ENCODE results near the gene THSD4.

THSD4 gene

DNA sequence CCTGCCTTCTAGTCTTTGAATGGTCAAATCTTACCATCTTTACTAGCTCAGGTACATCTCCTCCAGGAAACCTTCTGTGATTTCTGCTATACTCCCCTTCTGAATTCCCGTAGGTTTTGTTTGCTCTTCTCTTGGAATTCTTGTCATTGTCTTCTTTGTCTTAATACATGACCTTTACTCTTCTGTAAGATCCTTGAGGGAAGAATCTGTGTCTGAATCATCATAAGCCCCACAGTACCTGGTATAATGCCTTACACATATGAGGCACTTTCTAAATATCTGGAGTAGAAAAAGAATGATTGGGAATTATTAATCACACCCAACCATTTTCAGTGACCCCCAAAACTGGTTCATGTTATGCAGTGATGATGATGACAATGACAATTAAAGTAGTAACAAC lies 485.0 kb downstream of the THSD4 start:
- Histone ChIP-seq H2AFZ (ENCODE audit: low read length) (no peak overlapping the region), H3F3A (ENCODE audit: low read depth) (no peaks in the 10 kb centered on the region), H3K4me3 (ENCODE audit: low read length, poor library complexity, severe bottlenecking) (no peak overlapping the region), H3K9ac (ENCODE audit: low read depth, low read length, poor library complexity, severe bottlenecking) (no peak overlapping the region), H3K9me3 (ENCODE audit: insufficient read depth, low read depth, low read length) (no peaks in the 10 kb centered on the region), H3K79me2 (ENCODE audit: insufficient read depth, low read length) (no peaks in the 10 kb centered on the region), H3K4me1 (ENCODE audit: insufficient read depth, low read length, poor library complexity, severe bottlenecking) (no peaks in the 10 kb centered on the region), H3K36me3 (ENCODE audit: insufficient read depth, low read length) (no peaks in the 10 kb centered on the region), H3K27me3 (ENCODE audit: insufficient read depth, low read length, poor library complexity, severe bottlenecking) (no peaks in the 10 kb centered on the region), H3K9me2 (replicated peaks; ENCODE audit: low read depth, low read length) (no peaks in the 10 kb centered on the region), H4K20me1 (ENCODE audit: insufficient read depth, low read length, poor library complexity, severe bottlenecking) (no peaks in the 10 kb centered on the region), H3K4me2 (ENCODE audit: low read depth, low read length, poor library complexity, severe bottlenecking) (no peak overlapping the region)
- TF ChIP-seq, protein P1, sequence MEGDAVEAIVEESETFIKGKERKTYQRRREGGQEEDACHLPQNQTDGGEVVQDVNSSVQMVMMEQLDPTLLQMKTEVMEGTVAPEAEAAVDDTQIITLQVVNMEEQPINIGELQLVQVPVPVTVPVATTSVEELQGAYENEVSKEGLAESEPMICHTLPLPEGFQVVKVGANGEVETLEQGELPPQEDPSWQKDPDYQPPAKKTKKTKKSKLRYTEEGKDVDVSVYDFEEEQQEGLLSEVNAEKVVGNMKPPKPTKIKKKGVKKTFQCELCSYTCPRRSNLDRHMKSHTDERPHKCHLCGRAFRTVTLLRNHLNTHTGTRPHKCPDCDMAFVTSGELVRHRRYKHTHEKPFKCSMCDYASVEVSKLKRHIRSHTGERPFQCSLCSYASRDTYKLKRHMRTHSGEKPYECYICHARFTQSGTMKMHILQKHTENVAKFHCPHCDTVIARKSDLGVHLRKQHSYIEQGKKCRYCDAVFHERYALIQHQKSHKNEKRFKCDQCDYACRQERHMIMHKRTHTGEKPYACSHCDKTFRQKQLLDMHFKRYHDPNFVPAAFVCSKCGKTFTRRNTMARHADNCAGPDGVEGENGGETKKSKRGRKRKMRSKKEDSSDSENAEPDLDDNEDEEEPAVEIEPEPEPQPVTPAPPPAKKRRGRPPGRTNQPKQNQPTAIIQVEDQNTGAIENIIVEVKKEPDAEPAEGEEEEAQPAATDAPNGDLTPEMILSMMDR (conservative IDR thresholded peaks at IDR 0.05; ENCODE audit: low read length), result no peak
- no peak for TF ChIP-seq EZH2phosphoT487 (IDR thresholded peaks at IDR 0.05; ENCODE audit: borderline replicate concordance)

GRCh38 chr15:71601038-71601834 lies 486.0 kb downstream of the THSD4 start:
- Histone ChIP-seq H3K4me3 (ENCODE audit: low read length, poor library complexity, severe bottlenecking) (no peak overlapping the region), H4K20me1 (ENCODE audit: insufficient read depth, low read length, poor library complexity, severe bottlenecking) (no peaks in the 10 kb centered on the region), H3K4me2 (ENCODE audit: low read depth, low read length, poor library complexity, severe bottlenecking) (no peak overlapping the region), H3K9me2 (replicated peaks; ENCODE audit: low read depth, low read length) (no peaks in the 10 kb centered on the region), H3K4me1 (ENCODE audit: insufficient read depth, low read length, poor library complexity, severe bottlenecking) (no peaks in the 10 kb centered on the region), H3F3A (ENCODE audit: low read depth) (no peaks in the 10 kb centered on the region), H3K27me3 (ENCODE audit: insufficient read depth, low read length, poor library complexity, severe bottlenecking) (no peaks in the 10 kb centered on the region), H3K9ac (ENCODE audit: low read depth, low read length, poor library complexity, severe bottlenecking) (no peak overlapping the region), H3K9me3 (ENCODE audit: insufficient read depth, low read depth, low read length) (no peaks in the 10 kb centered on the region), H2AFZ (ENCODE audit: low read length) (no peak overlapping the region), H3K79me2 (ENCODE audit: insufficient read depth, low read length) (no peaks in the 10 kb centered on the region), H3K36me3 (ENCODE audit: insufficient read depth, low read length) (no peaks in the 10 kb centered on the region)
- TF ChIP-seq EZH2phosphoT487 (IDR thresholded peaks at IDR 0.05; ENCODE audit: borderline replicate concordance), result no peak
- TF ChIP-seq, protein P1 (conservative IDR thresholded peaks at IDR 0.05; ENCODE audit: low read length), result no peak

GRCh38 chr15:71603379-71603778 lies 488.1 kb downstream of the THSD4 start:
- no peaks in the 10 kb centered on the region for H3K4me1 ChIP-seq (ENCODE audit: insufficient read depth, low read length, poor library complexity, severe bottlenecking)
- H3K36me3 ChIP-seq (ENCODE audit: insufficient read depth, low read length), result no peaks in the 10 kb centered on the region
- no peaks in the 10 kb centered on the region for H3K27me3 ChIP-seq (ENCODE audit: insufficient read depth, low read length, poor library complexity, severe bottlenecking)
- no peak overlapping the region for H2AFZ ChIP-seq (ENCODE audit: low read length)
- no peak overlapping the region for H3K4me2 ChIP-seq (ENCODE audit: low read depth, low read length, poor library complexity, severe bottlenecking)
- H3K9ac ChIP-seq (ENCODE audit: low read depth, low read length, poor library complexity, severe bottlenecking), result no peak overlapping the region
- no peaks in the 10 kb centered on the region for H3K79me2 ChIP-seq (ENCODE audit: insufficient read depth, low read length)
- H3F3A ChIP-seq (ENCODE audit: low read depth), result no peaks in the 10 kb centered on the region
- H4K20me1 ChIP-seq (ENCODE audit: insufficient read depth, low read length, poor library complexity, severe bottlenecking), result no peaks in the 10 kb centered on the region
- TF ChIP-seq, protein P1 (conservative IDR thresholded peaks at IDR 0.05; ENCODE audit: low read length), result no peak
- no peak for TF ChIP-seq EZH2phosphoT487 (IDR thresholded peaks at IDR 0.05; ENCODE audit: borderline replicate concordance)
- no peak overlapping the region for H3K4me3 ChIP-seq (ENCODE audit: low read length, poor library complexity, severe bottlenecking)
- H3K9me3 ChIP-seq (ENCODE audit: insufficient read depth, low read depth, low read length), result no peaks in the 10 kb centered on the region
- no peaks in the 10 kb centered on the region for H3K9me2 ChIP-seq (replicated peaks; ENCODE audit: low read depth, low read length)

Measured in Loucy (cell line).